ENCODE data around the gene OMP. TPM values are rescaled to one million over a fixed set of nuclear protein-coding genes. Genes with fewer than 3 reads are reported as not detected.
A peak's percentile ranks its signal among the peaks of the same experiment; 100 is the strongest.

The OMP gene
- total and polyA plus RNA-seq, 2 donors from 2014 or later = 1.8 TPM; not detected in 1

DNA sequence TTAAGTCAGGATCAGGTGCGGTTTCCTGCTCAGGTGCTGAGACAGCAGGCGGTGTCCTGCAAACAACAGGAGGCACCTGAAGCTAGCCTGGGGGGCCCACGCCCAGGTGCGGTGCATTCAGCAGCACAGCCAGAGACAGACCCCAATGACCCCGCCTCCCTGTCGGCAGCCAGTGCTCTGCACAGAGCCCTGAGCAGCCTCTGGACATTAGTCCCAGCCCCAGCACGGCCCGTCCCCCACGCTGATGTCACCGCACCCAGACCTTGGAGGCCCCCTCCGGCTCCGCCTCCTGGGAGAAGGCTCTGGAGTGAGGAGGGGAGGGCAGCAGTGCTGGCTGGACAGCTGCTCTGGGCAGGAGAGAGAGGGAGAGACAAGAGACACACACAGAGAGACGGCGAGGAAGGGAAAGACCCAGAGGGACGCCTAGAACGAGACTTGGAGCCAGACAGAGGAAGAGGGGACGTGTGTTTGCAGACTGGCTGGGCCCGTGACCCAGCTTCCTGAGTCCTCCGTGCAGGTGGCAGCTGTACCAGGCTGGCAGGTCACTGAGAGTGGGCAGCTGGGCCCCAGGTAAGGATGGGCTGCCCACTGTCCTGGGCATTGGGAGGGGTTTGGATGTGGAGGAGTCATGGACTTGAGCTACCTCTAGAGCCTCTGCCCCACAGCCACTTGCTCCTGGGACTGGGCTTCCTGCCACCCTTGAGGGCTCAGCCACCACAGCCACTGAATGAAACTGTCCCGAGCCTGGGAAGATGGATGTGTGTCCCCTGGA is 25.5 kb downstream of the OMP start, which contains the start of gene MYO7A:
Gene MYO7A, plus strand, starts transcription at position 327 of the 772 bp plus-strand sequence. CDS start 2,389 bp downstream, outside the sequence.
- TF ChIP-seq, protein P1, sequence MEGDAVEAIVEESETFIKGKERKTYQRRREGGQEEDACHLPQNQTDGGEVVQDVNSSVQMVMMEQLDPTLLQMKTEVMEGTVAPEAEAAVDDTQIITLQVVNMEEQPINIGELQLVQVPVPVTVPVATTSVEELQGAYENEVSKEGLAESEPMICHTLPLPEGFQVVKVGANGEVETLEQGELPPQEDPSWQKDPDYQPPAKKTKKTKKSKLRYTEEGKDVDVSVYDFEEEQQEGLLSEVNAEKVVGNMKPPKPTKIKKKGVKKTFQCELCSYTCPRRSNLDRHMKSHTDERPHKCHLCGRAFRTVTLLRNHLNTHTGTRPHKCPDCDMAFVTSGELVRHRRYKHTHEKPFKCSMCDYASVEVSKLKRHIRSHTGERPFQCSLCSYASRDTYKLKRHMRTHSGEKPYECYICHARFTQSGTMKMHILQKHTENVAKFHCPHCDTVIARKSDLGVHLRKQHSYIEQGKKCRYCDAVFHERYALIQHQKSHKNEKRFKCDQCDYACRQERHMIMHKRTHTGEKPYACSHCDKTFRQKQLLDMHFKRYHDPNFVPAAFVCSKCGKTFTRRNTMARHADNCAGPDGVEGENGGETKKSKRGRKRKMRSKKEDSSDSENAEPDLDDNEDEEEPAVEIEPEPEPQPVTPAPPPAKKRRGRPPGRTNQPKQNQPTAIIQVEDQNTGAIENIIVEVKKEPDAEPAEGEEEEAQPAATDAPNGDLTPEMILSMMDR (IDR thresholded peaks at IDR 0.05; ENCODE audit: borderline replicate concordance, extremely low read depth, insufficient read depth) = no peak
- Histone ChIP-seq H3K4me3 (ENCODE audit: low read length in 3 of 3) (peak within 1 kb of the TSS in 2 of 3 donors; percentile 42 to 64), H3K27me3 (ENCODE audit: control insufficient read depth, insufficient read depth, low read length) (no peaks in the 10 kb centered on the region), H3K36me3 (ENCODE audit: control insufficient read depth in 2 of 3, insufficient read depth in 3 of 3, low read length in 3 of 3) (no peaks in the 10 kb centered on the region), H3K9ac (ENCODE audit: low read length in 3 of 3) (peak within 1 kb of the TSS in 1 of 3 donors; percentile 40), H3K9me3 (ENCODE audit: control insufficient read depth in 2 of 3, insufficient read depth in 1 of 3, low read length in 3 of 3) (no peaks in the 10 kb centered on the region), H3K27ac (ENCODE audit: low read depth in 2 of 2, low read length in 2 of 2) (no peak within 1 kb of the TSS), H3K4me1 (ENCODE audit: control insufficient read depth in 2 of 3, insufficient read depth in 2 of 3, low read depth in 1 of 3, low read length in 3 of 3) (peaks cover 0 to 26% (median 20%) of the 10 kb centered on the region in 3 donors)
- DNase-seq (peak; percentile 91 to 96 (median 93)), FAIRE-seq (no peak)
- intact Hi-C loops (cut with DNase I) = no loop called here

DNA sequence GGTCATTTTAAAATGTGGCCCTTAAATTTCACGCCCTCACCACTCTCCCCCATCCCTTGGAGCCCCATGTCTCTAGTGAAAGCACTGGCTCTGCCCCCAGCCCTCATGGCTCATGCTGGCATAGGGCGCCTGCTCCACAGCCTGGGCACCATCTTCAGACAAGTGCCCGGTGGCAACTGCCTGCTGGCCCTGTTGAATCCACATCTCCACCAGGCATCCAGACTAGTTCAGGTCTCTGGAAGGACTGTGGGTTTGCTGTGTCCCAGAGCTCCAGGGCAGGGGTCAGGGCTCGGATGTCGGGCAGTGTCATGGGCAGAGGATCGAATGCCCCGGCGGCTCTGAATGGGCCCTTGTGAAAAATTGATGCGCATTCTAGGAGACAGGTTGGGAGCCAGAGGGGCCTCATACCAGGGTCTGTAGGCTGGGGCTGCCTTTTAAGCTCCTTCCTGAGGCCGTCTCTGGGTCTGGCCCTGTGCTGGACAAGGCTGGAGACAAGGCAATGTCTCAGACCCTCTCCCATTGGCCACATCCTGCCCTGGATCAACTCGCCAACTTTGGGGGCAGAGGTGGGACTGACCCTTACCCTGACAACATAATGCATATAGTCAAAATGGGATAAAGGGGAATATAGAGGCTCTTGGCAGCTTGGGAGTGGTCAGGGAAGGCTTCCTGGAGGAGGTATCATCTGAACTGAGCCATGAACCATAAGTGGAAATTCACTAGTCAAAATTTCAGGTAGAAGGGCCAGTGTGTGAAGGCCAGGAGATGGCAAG is 26.6 kb downstream of the OMP start:
- H3K4me3 ChIP-seq (ENCODE audit: low read length in 3 of 3) = peak overlapping the region in 1 of 3 donors; percentile 64
- FAIRE-seq (no peak), DNase-seq (peak in 1 of 5 donors; percentile 62)
- H3K9ac ChIP-seq (ENCODE audit: low read length in 3 of 3) = no peak overlapping the region
- TF ChIP-seq, protein P1 (IDR thresholded peaks at IDR 0.05; ENCODE audit: borderline replicate concordance, extremely low read depth, insufficient read depth) = no peak
- H3K9me3 ChIP-seq (ENCODE audit: control insufficient read depth in 2 of 3, insufficient read depth in 1 of 3, low read length in 3 of 3) = no peaks in the 10 kb centered on the region
- no peaks in the 10 kb centered on the region for H3K36me3 ChIP-seq (ENCODE audit: control insufficient read depth in 2 of 3, insufficient read depth in 3 of 3, low read length in 3 of 3)
- intact Hi-C loops (cut with DNase I) = no loop called here
- H3K4me1 ChIP-seq (ENCODE audit: control insufficient read depth in 2 of 3, insufficient read depth in 2 of 3, low read depth in 1 of 3, low read length in 3 of 3) = peaks cover 0 to 26% (median 20%) of the 10 kb centered on the region in 3 donors
- H3K27ac ChIP-seq (ENCODE audit: low read depth in 2 of 2, low read length in 2 of 2) = no peak overlapping the region
- no peaks in the 10 kb centered on the region for H3K27me3 ChIP-seq (ENCODE audit: control insufficient read depth, insufficient read depth, low read length)

DNA sequence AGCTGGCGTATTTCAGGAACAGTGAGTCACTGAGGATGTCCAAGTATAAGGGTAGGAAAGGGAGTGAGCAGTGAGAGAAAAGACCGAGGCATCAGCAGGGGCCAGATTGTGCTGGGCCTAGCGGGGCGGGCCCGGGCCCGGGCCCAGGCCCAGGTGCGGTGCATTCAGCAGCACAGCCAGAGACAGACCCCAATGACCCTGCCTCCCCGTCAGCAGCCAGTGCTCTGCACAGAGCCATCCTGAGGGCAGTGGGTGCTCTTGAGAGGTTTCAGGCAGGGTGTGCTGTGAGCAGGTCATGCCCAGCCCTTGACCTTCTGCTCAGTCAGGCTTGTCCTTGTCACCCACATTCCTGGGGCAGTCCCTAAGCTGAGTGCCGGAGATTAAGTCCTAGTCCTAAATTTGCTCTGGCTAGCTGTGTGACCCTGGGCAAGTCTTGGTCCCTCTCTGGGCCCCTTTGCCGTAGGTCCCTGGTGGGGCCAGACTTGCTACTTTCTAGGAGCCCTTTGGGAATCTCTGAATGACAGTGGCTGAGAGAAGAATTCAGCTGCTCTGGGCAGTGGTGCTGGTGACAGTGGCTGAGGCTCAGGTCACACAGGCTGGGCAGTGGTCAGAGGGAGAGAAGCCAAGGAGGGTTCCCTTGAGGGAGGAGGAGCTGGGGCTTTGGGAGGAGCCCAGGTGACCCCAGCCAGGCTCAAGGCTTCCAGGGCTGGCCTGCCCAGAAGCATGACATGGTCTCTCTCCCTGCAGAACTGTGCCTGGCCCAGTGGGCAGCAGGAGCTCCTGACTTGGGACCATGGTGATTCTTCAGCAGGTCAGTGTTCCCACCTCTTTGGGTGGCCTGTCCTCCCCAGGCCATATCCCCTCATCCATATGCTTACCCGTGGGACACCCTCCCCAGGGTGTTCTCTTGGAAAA is 27.5 kb downstream of the OMP start:
- DNase-seq = peak in 1 of 5 donors; percentile 45
- Histone ChIP-seq H3K36me3 (ENCODE audit: control insufficient read depth in 2 of 3, insufficient read depth in 3 of 3, low read length in 3 of 3) (no peaks in the 10 kb centered on the region), H3K9ac (ENCODE audit: low read length in 3 of 3) (peak overlapping the region in 1 of 3 donors; percentile 31), H3K27ac (ENCODE audit: low read depth in 2 of 2, low read length in 2 of 2) (peak overlapping the region; percentile 69 to 76), H3K9me3 (ENCODE audit: control insufficient read depth in 2 of 3, insufficient read depth in 1 of 3, low read length in 3 of 3) (no peaks in the 10 kb centered on the region), H3K4me3 (ENCODE audit: low read length in 3 of 3) (peak overlapping the region in 1 of 3 donors; percentile 64), H3K4me1 (ENCODE audit: control insufficient read depth in 2 of 3, insufficient read depth in 2 of 3, low read depth in 1 of 3, low read length in 3 of 3) (peaks cover 0 to 26% (median 20%) of the 10 kb centered on the region in 3 donors), H3K27me3 (ENCODE audit: control insufficient read depth, insufficient read depth, low read length) (no peaks in the 10 kb centered on the region)
- intact Hi-C loops (cut with DNase I) = no loop called here
- no peak for FAIRE-seq
- TF ChIP-seq, protein P1 (IDR thresholded peaks at IDR 0.05; ENCODE audit: borderline replicate concordance, extremely low read depth, insufficient read depth) = no peak
